Activated T-cell treated with anti-CD3 and anti-CD28 coated beads, Interleukin-2, amount 50 U/mL, for 72 hours (primary cell): ENCODE measurements around the gene DIP2C. TPM values are rescaled to one million over a fixed set of nuclear protein-coding genes. Genes with fewer than 3 reads are reported as not detected.
"Not testable (repeated sequence)": the region's sequence is repeated elsewhere in the genome, so short reads cannot be mapped to it uniquely, and the experiment has no call there.

Source experiments
- ATAC-seq, 2 donors: fragments of 150-1000 bp; cut with Tn5 transposase; replicated peaks in 1 of 2; 2 replicates each; pipeline ENCODE4 v1.10.0; 2021; ENCODE audit warnings: moderate library complexity in 2 of 2, mild to moderate bottlenecking in 1 of 2
- DNase-seq, 2 donors: peaks; one replicate each; pipeline ENCODE4 v3.0.0; 2021 to 2022; ENCODE audit warnings: mixed read lengths in 1 of 2
- H3K27ac Mint-ChIP-seq: one replicate; pipeline ENCODE4 v1.8.0; 2022; ENCODE audit warnings: mild to moderate bottlenecking, moderate library complexity, mixed read lengths
- H3K27me3 Mint-ChIP-seq: one replicate; pipeline ENCODE4 v1.8.0; 2022; ENCODE audit warnings: low read depth, mixed read lengths
- H3K36me3 Mint-ChIP-seq, 2 donors: one replicate each; pipeline ENCODE4 v1.8.0; 2022; ENCODE audit warnings: mixed read lengths in 2 of 2, mild to moderate bottlenecking in 1 of 2; ENCODE audit not compliant: insufficient read depth in 2 of 2
- H3K4me1 Mint-ChIP-seq: one replicate; pipeline ENCODE4 v1.8.0; 2022; ENCODE audit warnings: low read depth, mixed read lengths
- H3K4me3 Mint-ChIP-seq, 2 donors: one replicate each; pipeline ENCODE4 v1.8.0; 2022; ENCODE audit warnings: mild to moderate bottlenecking in 2 of 2, mixed read lengths in 2 of 2, moderate library complexity in 2 of 2
- H3K9me3 Mint-ChIP-seq, 2 donors: one replicate each; pipeline ENCODE4 v1.8.0; 2022; ENCODE audit warnings: mixed read lengths in 2 of 2
- total RNA-seq, 2 donors: library from RNA; stranded (reverse); gene quantifications; one replicate each; pipeline ENCODE4 v1.2.3, GENCODE V29; 2022

DIP2C gene
- total RNA-seq, 2 donors from 2014 or later: 0.70 to 1.6 TPM

- Mint-ChIP-seq H3K4me1 (peaks cover 19% of the 10 kb centered on the region), H3K27ac (peak overlapping the region; percentile 7), H3K4me3 (peak overlapping the region; percentile 58 to 61), H3K9me3 (no peaks in the 10 kb centered on the region), H3K36me3 (no peaks in the 10 kb centered on the region), H3K27me3 (no peaks in the 10 kb centered on the region)
- ATAC-seq: peak; percentile 26 to 52
- peak in 1 of 2 donors; percentile 3 for DNase-seq
These were observed 336.8 kb downstream of the DIP2C start for GRCh38 chr10:352476-353235.

- Mint-ChIP-seq H3K4me3 (peak overlapping the region; percentile 58 to 61), H3K4me1 (peaks cover 19% of the 10 kb centered on the region), H3K27me3 (no peaks in the 10 kb centered on the region), H3K27ac (no peak overlapping the region), H3K9me3 (no peaks in the 10 kb centered on the region), H3K36me3 (no peaks in the 10 kb centered on the region)
- DNase-seq (peak; percentile 30 to 47), ATAC-seq (peak; percentile 80 to 87)
These were observed 337.6 kb downstream of the DIP2C start for GRCh38 chr10:351770-352334.

- Mint-ChIP-seq H3K4me1 (peaks cover 19% of the 10 kb centered on the region), H3K4me3 (no peak overlapping the region), H3K27me3 (no peaks in the 10 kb centered on the region), H3K9me3 (no peaks in the 10 kb centered on the region), H3K27ac (no peak overlapping the region), H3K36me3 (no peaks in the 10 kb centered on the region)
- ATAC-seq (no peak), DNase-seq (no peak)
These were observed 338.4 kb downstream of the DIP2C start for GRCh38 chr10:350981-351501.

GRCh38 chr10:349081-349480 lies 340.4 kb downstream of the DIP2C start:
- H3K27ac Mint-ChIP-seq: no peak overlapping the region
- no peak overlapping the region for H3K4me3 Mint-ChIP-seq
- no peak for DNase-seq
- H3K9me3 Mint-ChIP-seq: no peaks in the 10 kb centered on the region
- peaks cover 19% of the 10 kb centered on the region for H3K4me1 Mint-ChIP-seq
- H3K36me3 Mint-ChIP-seq: no peaks in the 10 kb centered on the region
- H3K27me3 Mint-ChIP-seq: no peaks in the 10 kb centered on the region
- no peak for ATAC-seq

- DNase-seq (no peak), ATAC-seq (no peak)
- H3K4me1 Mint-ChIP-seq: peaks cover 19% of the 10 kb centered on the region
- no peak overlapping the region for H3K27ac Mint-ChIP-seq
- no peaks in the 10 kb centered on the region for H3K9me3 Mint-ChIP-seq
- no peaks in the 10 kb centered on the region for H3K36me3 Mint-ChIP-seq
- no peak overlapping the region for H3K4me3 Mint-ChIP-seq
- no peaks in the 10 kb centered on the region for H3K27me3 Mint-ChIP-seq
These were observed 341.0 kb downstream of the DIP2C start for GRCh38 chr10:348456-348855.

GRCh38 chr10:347774-348173 lies 341.7 kb downstream of the DIP2C start:
- not testable (repeated sequence) for H3K4me3 Mint-ChIP-seq, H3K27ac Mint-ChIP-seq
- H3K4me1 Mint-ChIP-seq: peaks cover 16% of the 10 kb centered on the region

GRCh38 chr10:347190-347589 lies 342.3 kb downstream of the DIP2C start:
- H3K4me1 Mint-ChIP-seq: peaks cover 10% of the 10 kb centered on the region
- DNase-seq, H3K4me3 Mint-ChIP-seq, H3K9me3 Mint-ChIP-seq, ATAC-seq, H3K36me3 Mint-ChIP-seq, H3K27me3 Mint-ChIP-seq, H3K27ac Mint-ChIP-seq: not testable (repeated sequence)

More at GRCh38 chr10:347774-348173, 341.7 kb downstream of the DIP2C start:
- not testable (repeated sequence) for H3K27me3 Mint-ChIP-seq, H3K36me3 Mint-ChIP-seq, ATAC-seq, H3K9me3 Mint-ChIP-seq, DNase-seq

- Mint-ChIP-seq H3K4me1 (no peaks in the 10 kb centered on the region), H3K36me3 (no peaks in the 10 kb centered on the region), H3K27ac (no peak overlapping the region), H3K27me3 (no peaks in the 10 kb centered on the region), H3K4me3 (no peak overlapping the region), H3K9me3 (no peaks in the 10 kb centered on the region)
- DNase-seq (no peak), ATAC-seq (no peak)
These were observed 344.8 kb downstream of the DIP2C start for GRCh38 chr10:344582-345200.

- H3K4me1 Mint-ChIP-seq: no peaks in the 10 kb centered on the region
- DNase-seq (no peak), ATAC-seq (no peak)
- H3K36me3 Mint-ChIP-seq: no peaks in the 10 kb centered on the region
- H3K4me3 Mint-ChIP-seq: no peak overlapping the region
- no peaks in the 10 kb centered on the region for H3K9me3 Mint-ChIP-seq
- no peak overlapping the region for H3K27ac Mint-ChIP-seq
- no peaks in the 10 kb centered on the region for H3K27me3 Mint-ChIP-seq
These were observed 345.9 kb downstream of the DIP2C start for GRCh38 chr10:343231-344220.

- Mint-ChIP-seq H3K4me1 (no peaks in the 10 kb centered on the region), H3K27me3 (no peaks in the 10 kb centered on the region), H3K36me3 (no peaks in the 10 kb centered on the region), H3K4me3 (no peak overlapping the region), H3K9me3 (no peaks in the 10 kb centered on the region), H3K27ac (no peak overlapping the region)
- no peak for ATAC-seq
- DNase-seq: no peak
These were observed 348.3 kb downstream of the DIP2C start for GRCh38 chr10:341081-341740.

GRCh38 chr10:340646-341045 lies 348.8 kb downstream of the DIP2C start:
- H3K4me1 Mint-ChIP-seq: no peaks in the 10 kb centered on the region
- no peak overlapping the region for H3K27ac Mint-ChIP-seq
- H3K4me3 Mint-ChIP-seq: no peak overlapping the region
- no peak for DNase-seq
- H3K27me3 Mint-ChIP-seq: no peaks in the 10 kb centered on the region
- no peak for ATAC-seq
- H3K36me3 Mint-ChIP-seq: no peaks in the 10 kb centered on the region
- H3K9me3 Mint-ChIP-seq: no peaks in the 10 kb centered on the region

- no peak for ATAC-seq
- H3K27ac Mint-ChIP-seq: no peak overlapping the region
- no peak for DNase-seq
- H3K9me3 Mint-ChIP-seq: no peaks in the 10 kb centered on the region
- H3K27me3 Mint-ChIP-seq: no peaks in the 10 kb centered on the region
- H3K4me1 Mint-ChIP-seq: peaks cover under 1% of the 10 kb centered on the region
- H3K4me3 Mint-ChIP-seq: no peak overlapping the region
- no peaks in the 10 kb centered on the region for H3K36me3 Mint-ChIP-seq
These were observed 350.5 kb downstream of the DIP2C start for GRCh38 chr10:339038-339391.
